ENCODE results near the gene GOLPH3L.
"Not testable (repeated sequence)": the region's sequence is repeated elsewhere in the genome, so short reads cannot be mapped to it uniquely, and the experiment has no call there.

The GOLPH3L gene

GRCh38 chr1:150613061-150613920 lies 83.7 kb downstream of the GOLPH3L start:
- DNase-seq, result peak; percentile 93 to 94

GRCh38 chr1:150612014-150612345 lies 85.0 kb downstream of the GOLPH3L start:
- no peak for DNase-seq

- DNase-seq, result no peak
Observed at GRCh38 chr1:150610576-150610975, 86.4 kb downstream of the GOLPH3L start.

GRCh38 chr1:150609732-150610131 lies 87.2 kb downstream of the GOLPH3L start:
- no peak for DNase-seq

- no peak for DNase-seq
Observed at GRCh38 chr1:150606463-150607142, 90.4 kb downstream of the GOLPH3L start.

- DNase-seq, result not testable (repeated sequence)
Observed at GRCh38 chr1:150605451-150605731, 91.6 kb downstream of the GOLPH3L start.

- no peak for DNase-seq
Observed at GRCh38 chr1:150604226-150604588, 92.7 kb downstream of the GOLPH3L start.

- DNase-seq, result no peak
Observed at GRCh38 chr1:150603711-150604110, 93.2 kb downstream of the GOLPH3L start.

- DNase-seq, result not testable (repeated sequence)
Observed at GRCh38 chr1:150602372-150602771, 94.6 kb downstream of the GOLPH3L start.

GRCh38 chr1:150601540-150601939 lies 95.4 kb downstream of the GOLPH3L start:
- no peak for DNase-seq

- DNase-seq, result not testable (repeated sequence)
Observed at GRCh38 chr1:150598346-150598745, 98.6 kb downstream of the GOLPH3L start.

- no peak for DNase-seq
Observed at GRCh38 chr1:150596976-150597375, 100.0 kb downstream of the GOLPH3L start.

Data from Kasumi-1 (cell line).